ENCODE data around the gene GMPPB. TPM values are rescaled to one million over a fixed set of nuclear protein-coding genes. Genes with fewer than 3 reads are reported as not detected.

GMPPB gene
- total and polyA plus RNA-seq, 11 donors = 7.6 to 53.7 (median 13.7) TPM

DNA sequence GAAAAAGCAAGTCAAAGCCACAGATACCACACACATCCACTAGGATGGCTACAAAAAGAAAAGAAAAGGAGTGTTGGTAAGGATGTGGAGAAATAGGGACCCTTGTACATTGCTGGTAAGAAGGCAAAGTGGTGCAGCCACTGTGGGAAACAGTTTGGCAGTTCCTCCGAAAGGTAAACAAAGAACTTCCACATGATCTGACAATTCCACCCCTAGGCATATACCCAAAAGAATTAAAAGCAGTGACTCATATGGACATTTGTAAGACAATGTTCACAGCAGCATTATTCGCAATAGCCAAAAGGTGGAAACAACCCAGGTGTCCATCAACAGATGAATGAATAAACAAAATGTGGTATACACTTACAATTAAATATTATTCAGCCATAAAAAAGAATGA lies 22.2 kb upstream of the GMPPB start:
- ATAC-seq (no peak), DNase-seq (no peak)
- Histone ChIP-seq H3K4me3 (no peak overlapping the region), H3K4me1 (peaks cover 0 to 14% (median 0%) of the 10 kb centered on the region in 12 donors), H3K9me3 (no peaks in the 10 kb centered on the region), H3K27me3 (no peaks in the 10 kb centered on the region), H3K27ac (no peak overlapping the region), H3K36me3 (peaks cover 0 to 72% (median 54%) of the 10 kb centered on the region in 9 donors)
- intact Hi-C loops (cut with DNase I) = no loop called here
- no peak for TF ChIP-seq POLR2A (IDR thresholded peaks at IDR 0.05)
- TF ChIP-seq, protein P1, sequence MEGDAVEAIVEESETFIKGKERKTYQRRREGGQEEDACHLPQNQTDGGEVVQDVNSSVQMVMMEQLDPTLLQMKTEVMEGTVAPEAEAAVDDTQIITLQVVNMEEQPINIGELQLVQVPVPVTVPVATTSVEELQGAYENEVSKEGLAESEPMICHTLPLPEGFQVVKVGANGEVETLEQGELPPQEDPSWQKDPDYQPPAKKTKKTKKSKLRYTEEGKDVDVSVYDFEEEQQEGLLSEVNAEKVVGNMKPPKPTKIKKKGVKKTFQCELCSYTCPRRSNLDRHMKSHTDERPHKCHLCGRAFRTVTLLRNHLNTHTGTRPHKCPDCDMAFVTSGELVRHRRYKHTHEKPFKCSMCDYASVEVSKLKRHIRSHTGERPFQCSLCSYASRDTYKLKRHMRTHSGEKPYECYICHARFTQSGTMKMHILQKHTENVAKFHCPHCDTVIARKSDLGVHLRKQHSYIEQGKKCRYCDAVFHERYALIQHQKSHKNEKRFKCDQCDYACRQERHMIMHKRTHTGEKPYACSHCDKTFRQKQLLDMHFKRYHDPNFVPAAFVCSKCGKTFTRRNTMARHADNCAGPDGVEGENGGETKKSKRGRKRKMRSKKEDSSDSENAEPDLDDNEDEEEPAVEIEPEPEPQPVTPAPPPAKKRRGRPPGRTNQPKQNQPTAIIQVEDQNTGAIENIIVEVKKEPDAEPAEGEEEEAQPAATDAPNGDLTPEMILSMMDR (IDR thresholded peaks at IDR 0.05) = no peak
- 85 to 96% (median 93%) methylated on average over 2 of the region's 2 CpGs for WGBS, 4 donors

DNA sequence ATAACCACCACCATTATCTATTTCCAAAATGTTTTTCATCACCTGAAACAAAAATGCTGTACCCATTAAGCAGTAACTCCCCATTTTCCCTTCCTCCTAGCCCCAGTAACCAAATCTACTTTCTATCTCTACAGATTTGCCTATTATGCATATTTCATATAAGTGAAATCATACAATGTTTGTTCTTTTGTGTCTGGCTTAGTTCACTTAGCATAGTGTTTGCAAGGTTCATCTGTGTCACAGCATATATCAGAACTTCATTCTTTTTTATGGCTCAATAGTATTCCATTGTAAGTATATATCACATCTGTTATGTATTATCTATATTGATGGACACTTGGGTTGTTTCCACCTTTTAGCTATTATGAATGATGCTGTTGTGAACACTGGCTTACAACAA lies 16.7 kb upstream of the GMPPB start:
- Histone ChIP-seq H3K9me3 (no peaks in the 10 kb centered on the region), H3K4me3 (no peak overlapping the region), H3K27ac (no peak overlapping the region), H3K4me1 (no peaks in the 10 kb centered on the region), H3K27me3 (no peaks in the 10 kb centered on the region), H3K36me3 (peaks cover 0 to 86% (median 64%) of the 10 kb centered on the region in 9 donors)
- ATAC-seq (no peak), DNase-seq (no peak)
- no peak for TF ChIP-seq POLR2A (IDR thresholded peaks at IDR 0.05)
- TF ChIP-seq, protein P1 (IDR thresholded peaks at IDR 0.05) = no peak
- intact Hi-C loops (cut with DNase I) = no loop called here

DNA sequence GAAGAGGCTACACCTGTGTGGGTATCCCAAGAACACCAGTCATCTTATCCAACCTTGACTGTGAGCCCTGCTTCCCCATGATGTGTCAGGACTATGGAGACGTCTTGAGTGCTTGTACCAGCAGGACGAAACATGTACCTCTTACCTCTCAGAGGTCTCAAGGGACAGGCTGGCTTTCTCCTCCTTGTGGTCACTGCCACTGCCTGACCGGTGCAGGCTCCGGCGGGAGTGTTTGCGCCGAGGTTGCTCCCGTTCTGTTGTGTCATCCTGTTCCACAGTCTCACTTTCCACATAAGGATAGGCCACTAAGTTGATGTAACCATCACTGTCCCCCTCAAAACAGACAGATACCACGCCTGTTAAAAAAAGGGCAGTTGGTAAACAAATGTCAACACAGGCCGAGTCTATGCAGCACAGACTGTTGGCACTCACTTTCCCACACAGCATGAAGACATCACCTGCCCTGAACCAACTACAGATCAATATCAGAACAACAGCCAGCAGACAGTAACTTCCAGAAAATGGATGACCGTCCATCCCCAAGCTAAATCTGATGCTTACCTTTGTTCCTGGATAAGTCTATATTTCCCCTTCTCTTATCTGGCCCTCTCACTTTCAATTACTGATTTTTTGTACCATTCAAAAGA lies 14.4 kb upstream of the GMPPB start:
- no peak for TF ChIP-seq POLR2A (IDR thresholded peaks at IDR 0.05)
- TF ChIP-seq, protein P1 (IDR thresholded peaks at IDR 0.05) = no peak
- DNase-seq (no peak), ATAC-seq (no peak)
- Histone ChIP-seq H3K27me3 (no peaks in the 10 kb centered on the region), H3K4me3 (no peak overlapping the region), H3K27ac (no peak overlapping the region), H3K36me3 (peaks cover 0 to 83% (median 72%) of the 10 kb centered on the region in 9 donors), H3K9me3 (no peaks in the 10 kb centered on the region), H3K4me1 (peaks cover 0 to 5% (median 0%) of the 10 kb centered on the region in 12 donors)
- WGBS, 4 donors = 95 to 98% (median 96%) methylated on average over 8 to 11 of the region's 11 CpGs
- intact Hi-C loops (cut with DNase I) = no loop called here

DNA sequence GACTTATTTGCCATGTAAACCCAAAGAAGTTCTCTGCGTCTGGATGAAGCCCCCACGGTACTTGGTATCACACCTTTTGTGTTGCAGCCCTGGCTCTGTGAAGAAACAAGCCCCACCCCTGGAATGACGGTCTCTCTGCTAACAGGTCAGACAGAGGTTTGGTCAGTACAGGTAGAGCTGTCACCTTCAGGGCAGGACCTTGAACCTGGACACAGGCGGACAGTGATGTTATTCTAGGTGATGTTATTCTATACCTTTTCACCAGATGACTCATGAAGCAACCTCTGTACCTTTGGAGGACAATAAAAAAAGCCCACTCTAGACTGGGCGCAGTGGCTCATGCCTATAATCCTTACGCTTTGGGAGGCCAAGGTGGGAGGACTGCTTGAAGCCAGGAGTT lies 11.0 kb upstream of the GMPPB start:
- intact Hi-C loops (cut with DNase I) = no loop called here
- ATAC-seq = no peak
- Histone ChIP-seq H3K4me1 (peaks cover 0 to 5% (median 0%) of the 10 kb centered on the region in 12 donors), H3K4me3 (no peak overlapping the region), H3K9me3 (no peaks in the 10 kb centered on the region), H3K36me3 (peaks cover 0 to 95% (median 85%) of the 10 kb centered on the region in 9 donors), H3K27me3 (no peaks in the 10 kb centered on the region), H3K27ac (no peak overlapping the region)
- DNase-seq = no peak
- 89 to 96% (median 95%) methylated on average over 6 of the region's 6 CpGs for WGBS, 4 donors
- TF ChIP-seq POLR2A (IDR thresholded peaks at IDR 0.05) = no peak
- TF ChIP-seq, protein P1 (IDR thresholded peaks at IDR 0.05) = no peak

All from heart left ventricle (tissue), 16 donors.